GM21825 (cell line): ENCODE measurements around the gene GADD45A.
"Not testable (repeated sequence)": the region's sequence is repeated elsewhere in the genome, so short reads cannot be mapped to it uniquely, and the experiment has no call there.

Experiments
- ATAC-seq: cut with Tn5 transposase; IDR thresholded peaks from one replicate; pipeline ENCODE4 v1.9.1; 2021; ENCODE audit warnings: mild to moderate bottlenecking, moderate library complexity; ENCODE audit not compliant: unreplicated experiment

GADD45A gene, protein sequence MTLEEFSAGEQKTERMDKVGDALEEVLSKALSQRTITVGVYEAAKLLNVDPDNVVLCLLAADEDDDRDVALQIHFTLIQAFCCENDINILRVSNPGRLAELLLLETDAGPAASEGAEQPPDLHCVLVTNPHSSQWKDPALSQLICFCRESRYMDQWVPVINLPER

DNA sequence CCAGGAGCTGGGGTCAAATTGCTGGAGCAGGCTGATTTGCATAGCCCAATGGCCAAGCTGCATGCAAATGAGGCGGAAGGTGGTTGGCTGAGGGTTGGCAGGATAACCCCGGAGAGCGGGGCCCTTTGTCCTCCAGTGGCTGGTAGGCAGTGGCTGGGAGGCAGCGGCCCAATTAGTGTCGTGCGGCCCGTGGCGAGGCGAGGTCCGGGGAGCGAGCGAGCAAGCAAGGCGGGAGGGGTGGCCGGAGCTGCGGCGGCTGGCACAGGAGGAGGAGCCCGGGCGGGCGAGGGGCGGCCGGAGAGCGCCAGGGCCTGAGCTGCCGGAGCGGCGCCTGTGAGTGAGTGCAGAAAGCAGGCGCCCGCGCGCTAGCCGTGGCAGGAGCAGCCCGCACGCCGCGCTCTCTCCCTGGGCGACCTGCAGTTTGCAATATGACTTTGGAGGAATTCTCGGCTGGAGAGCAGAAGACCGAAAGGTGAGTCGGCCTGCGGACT is at the start of gene GADD45A:
Gene GADD45A (plus strand): TSS at position 135 of the 491 bp plus-strand sequence. CDS start 294 bp downstream, at position 429.
- peak; percentile 85 for ATAC-seq

DNA sequence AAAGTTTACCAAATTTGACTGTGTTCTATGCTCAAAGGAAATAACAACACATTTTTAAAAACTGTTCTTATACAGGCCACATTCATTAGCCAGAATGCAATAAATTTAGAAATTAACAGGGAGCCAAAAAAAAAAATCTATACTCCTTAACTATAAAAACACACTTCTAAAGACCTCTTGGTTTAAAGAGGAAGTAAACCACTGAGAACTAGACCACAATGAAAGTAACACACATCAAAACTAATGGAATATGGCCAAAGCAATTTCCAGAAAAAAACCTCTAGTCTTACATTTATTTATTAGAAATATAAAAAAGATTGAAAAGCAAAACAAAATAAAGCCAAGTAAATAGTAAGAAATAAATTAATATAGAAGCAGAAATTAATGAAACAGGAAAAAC is 48.9 kb upstream of the GADD45A start:
- no peak for ATAC-seq

DNA sequence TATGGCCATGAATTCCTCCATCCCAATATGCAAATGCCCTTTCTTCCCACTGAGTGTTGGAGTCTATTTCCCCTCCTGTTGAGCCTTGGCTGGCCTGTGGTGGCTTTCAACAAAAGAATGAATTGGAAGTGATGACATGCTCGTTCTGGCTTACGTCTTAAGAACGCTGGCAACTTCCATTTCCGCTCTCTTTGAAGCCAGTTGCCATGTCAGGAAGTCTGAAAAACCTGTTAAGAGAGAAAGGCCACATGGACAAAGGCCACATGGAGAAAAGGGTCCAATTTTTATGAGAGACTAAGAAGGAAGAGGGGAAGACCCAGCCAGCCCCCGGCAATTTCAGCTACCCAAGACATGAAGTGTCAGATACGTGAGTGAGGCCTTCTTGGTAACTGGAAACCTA is 45.6 kb upstream of the GADD45A start:
- no peak for ATAC-seq

DNA sequence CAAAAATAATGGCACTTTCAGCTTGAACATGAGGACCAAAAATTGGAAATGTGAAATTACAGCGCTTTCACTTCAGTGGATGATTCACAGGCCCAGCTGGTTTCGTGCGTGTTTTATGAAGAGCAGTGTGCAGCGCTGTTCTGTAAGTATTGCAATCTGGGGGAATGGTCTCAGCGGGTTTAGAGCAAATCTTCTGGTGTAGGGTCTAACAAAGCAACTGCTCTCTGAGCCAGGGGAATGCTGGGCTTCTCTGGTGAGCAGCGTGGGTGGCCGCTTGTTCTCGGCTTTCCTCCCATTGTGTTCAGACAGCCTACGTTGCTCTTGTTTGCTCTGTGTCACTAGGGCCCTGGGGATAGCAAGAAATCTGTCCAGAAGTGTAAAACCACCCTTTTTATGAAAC is 42.4 kb upstream of the GADD45A start:
- ATAC-seq, result no peak

DNA sequence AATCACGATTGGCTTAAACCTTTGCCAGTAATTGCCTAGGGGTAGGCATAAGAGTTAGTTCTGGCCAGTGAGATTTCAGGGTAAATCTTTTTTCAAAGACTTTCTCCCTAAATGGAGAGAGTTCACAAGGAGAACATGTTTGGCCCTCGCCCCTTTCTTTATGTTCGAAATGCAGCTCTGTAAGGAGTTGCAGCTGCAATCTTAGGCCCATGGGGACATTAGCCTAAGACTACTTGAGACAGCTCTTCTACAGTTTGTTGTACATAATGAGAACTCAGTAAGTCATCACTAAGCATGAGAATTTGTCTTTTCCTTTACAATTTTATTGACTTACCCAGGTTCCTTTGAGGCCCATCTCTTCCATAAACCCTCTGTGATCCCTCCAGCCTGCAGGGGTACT is 40.4 kb upstream of the GADD45A start:
- ATAC-seq, result no peak

DNA sequence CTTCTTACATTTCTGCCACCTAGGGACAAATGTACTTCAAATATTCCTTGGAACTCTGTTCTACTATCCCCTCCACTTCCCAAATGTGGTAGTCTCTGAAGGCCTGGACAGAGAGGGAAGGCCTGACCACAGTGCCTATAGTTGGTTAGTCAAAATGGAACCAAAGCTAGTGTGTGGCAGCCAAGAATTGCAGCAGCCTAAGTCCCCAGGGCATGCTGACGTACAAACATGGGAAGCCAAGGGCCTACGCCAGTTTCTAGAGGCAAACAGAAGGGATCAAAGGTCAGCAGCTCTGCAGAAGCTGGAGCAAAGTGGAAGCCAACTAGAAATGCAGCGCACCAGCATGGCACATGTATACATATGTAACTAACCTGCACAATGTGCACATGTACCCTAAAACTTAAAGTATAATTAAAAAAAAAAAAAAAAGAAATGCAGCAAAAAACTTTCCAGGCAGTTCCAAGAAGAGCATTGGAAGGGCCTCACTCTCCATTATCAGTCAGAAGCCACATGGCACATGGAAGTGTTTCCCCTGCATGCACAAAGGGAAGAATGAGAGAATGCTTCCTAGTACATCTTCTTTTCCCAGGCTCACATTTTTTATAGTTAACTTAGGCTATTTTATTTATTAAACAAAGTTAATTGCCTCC is 39.4 kb upstream of the GADD45A start:
- ATAC-seq, result no peak

DNA sequence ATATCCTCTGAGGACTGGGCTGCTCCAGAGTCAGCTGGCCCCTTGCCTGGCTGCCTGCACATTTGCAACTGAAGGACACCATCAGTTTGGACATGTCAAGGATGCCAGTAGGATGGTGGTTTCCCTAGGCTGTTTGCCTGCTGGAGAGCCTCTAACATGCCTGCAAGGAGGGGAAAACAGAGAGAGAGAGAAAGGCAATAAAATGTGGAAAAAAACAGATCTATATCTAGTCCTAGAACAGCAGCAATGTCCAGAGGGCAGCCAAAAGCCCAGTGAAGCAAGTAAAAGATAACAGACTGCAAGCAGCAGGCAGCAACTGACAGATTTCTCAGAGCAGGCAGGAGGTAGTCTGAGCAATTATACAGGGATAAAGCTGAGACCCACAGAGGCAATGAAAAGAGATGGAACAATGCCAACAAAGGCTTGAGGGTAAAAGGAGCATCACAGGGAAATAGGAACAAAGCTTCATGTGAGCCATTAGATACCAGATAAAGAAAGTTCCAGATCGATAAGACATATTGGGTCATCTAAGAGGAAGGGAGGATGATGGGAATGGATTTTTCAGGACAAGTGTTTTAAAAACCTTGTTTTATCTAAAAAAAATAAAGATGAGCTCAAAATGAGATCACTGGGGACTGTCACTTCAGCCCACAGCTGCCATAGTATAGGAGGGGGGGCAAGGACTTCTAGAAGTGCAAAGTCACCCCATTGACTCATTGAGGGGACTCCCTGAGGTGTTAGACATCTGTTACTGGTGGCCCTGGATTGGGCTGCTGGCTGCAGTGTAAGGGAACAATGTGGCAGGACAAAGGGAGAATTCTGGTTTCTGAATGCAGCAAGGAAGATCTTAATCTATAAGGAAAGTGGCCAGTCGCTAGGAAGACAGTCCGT is 38.6 kb upstream of the GADD45A start:
- no peak for ATAC-seq

DNA sequence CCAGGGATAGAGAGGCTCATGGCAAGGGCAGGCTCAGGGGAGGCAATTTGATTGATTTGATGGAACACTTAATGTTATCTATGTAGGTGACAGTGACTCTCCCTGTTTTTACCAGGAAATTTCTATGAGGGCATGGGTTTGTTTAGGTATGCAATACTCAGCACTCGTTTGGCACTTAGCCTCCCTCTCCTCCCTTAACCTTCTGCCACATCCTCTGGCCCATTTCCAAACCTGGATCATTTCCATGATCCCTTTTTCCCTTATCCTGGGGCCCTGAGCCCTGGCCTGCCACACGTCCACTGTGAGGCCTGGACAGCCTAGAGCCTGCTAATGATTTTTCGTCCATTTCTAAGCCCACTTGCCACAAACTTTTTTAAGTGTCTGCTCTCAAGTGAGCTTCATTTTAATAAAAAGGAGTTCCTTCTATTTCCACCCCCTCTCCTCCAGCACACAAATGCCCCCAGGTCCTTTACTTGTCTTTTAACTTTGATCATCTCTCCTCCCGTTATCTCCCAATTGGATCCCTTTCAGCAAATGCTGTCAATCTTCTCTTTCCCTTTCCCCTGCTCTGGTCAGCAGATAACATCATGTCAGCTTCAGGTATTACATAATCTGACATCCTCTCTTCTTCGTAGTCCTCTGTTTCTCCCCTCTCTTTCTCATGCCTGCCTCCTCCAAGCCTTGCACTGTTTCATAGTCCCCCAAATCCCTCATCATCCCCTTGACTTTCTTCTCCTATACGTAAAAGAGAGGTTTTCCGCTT is 37.8 kb upstream of the GADD45A start:
- ATAC-seq, result no peak

DNA sequence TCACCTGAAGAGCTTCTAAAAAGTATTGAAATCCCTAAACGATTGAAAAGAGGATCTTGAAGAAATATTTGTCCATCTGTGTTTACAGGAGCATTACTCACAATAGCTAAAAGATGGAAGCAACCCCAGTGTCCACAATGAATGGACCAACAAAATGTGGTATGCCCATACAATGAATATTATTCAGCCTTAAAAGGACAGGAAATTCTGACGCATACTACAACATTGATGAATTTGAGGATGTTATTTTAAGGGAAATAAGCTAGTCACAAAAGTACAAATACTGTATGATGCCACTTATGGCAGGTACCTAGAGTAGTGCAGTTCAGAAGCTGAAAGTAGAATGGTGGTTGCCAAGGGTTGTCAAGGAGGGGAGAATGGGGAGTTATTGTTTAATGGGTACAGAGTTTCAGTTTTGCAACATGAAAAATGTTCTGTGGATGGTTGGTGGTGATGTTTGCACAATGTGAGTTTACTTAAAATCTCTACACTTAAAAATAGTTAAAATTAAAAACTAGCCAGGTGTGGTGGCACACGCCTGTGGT is 37.1 kb upstream of the GADD45A start:
- no peak for ATAC-seq

DNA sequence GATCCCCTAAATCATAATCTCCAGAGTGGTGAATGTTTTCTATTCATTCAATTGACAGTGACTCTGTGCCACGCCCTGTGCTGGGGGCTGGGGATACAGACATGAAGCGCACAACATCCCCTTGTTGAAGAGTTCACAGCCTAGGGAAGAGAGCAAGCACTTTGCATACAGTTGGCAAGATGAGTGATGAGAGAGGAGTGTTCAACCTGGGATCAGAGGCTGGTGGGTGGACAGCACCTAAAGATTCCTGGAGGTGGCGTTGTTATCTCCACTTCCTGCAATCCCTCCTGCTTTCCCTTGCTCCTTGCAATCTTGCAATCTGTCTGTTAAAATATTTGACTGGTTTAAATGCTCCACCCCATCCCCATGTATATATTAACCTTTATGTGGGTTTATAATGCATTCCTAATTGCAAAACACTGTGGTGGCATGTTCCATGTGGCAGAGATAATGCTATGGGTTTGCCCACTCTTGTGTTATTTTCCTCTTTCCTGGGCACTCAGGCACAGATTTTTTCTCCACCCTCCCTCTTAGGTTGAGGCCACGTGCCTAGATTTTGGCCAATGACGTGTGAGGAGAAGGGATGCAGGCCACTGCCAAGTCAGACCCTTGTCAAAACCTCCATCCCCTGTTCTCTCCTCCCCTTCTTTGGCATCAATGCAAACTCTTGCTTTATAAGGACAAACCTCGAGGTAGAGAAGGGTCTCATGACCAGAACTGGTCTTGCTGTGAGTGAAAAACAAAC is 36.2 kb upstream of the GADD45A start:
- no peak for ATAC-seq

DNA sequence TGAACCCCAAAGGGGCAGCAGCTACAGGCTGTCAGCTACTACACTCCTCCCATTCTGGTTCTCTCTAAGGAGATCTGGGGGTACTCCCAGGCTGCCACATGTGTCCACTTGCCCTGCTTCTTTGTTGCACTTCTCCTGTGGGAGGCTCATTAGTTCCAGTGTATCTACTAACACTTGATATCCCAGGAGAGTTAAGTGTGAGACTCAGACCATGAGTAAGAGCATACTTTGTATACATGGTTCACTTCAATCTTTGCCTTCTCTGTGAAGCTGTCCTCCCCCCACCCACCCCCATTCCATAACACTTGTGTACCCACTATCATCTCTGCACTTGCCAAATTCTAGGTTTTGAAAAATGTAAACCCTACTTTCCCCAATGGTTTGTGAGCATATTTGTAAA is 34.9 kb upstream of the GADD45A start:
- no peak for ATAC-seq

DNA sequence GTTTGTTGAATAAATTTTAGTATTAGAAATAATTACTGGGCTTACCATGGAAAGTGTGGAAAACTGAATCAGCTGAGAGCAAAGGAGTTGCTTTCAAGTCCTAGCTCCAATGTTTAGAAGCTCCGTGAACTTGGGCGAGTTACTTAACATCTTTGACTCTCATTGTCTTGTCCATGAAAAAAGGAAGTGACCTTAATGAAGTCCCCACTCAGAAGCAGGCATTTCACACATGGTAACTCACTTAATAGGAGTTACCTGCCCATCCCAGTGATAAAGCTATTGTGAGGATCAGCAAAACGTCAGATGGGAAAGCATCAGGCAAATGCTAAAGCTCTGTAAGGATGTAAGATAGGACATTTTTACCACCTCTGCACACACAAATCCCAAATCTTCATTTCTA is 34.0 kb upstream of the GADD45A start:
- no peak for ATAC-seq

DNA sequence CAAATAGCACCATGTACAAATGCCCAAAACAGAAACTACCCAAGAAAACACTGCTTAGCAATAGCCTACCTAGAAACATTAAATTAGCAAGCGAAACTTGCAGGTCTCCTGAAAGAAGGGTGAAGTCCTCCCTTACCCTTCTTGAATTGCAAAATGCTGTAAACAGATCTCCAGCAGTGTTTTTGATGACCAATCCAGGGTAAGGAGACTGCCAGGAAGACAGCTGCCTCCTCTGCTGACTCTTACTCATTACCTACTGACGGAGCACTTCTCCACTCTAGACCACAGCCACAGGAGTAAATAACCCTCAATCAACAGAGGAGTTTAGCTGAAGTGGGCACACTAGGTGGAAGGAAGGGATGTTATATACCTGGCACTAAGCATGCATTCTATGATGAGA is 32.2 kb upstream of the GADD45A start:
- no peak for ATAC-seq

DNA sequence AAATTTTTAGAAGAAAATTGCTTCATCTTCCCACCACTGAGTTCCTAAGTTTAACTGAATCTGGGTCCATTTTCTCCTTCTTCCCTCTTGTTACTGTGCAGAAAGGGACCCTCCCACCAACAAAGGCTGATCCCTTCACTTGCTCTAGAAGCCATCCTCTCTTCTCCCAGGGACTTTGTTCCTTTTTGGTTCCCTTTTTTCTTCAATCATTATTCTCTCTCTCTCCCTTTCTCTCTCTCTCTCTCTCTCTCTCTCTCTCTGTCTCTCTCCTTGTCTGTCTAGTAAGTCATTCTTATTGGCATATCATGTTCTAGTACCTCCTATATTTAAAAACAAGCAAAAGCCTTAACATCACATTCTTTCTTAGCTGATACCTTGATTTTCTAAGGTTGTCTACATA is 31.7 kb upstream of the GADD45A start:
- no peak for ATAC-seq

DNA sequence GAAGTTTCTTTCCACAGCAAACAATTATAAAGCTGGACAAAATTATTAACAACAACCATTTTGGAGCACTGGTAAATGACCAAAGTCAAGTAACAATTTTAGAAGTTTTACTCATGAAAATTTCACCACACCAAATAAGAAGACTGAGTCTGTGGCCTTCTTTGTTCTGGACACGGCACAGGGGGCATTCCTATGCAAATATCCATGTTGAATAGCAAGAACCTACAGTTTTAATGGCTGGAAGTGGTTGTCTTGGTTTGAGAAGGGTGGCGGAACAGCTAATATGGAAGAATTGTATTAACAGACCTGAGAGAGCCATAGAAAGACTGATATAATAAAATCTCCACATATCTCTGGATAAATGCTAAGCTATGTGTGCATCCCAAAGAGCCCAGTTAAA is 29.4 kb upstream of the GADD45A start:
- ATAC-seq, result no peak

DNA sequence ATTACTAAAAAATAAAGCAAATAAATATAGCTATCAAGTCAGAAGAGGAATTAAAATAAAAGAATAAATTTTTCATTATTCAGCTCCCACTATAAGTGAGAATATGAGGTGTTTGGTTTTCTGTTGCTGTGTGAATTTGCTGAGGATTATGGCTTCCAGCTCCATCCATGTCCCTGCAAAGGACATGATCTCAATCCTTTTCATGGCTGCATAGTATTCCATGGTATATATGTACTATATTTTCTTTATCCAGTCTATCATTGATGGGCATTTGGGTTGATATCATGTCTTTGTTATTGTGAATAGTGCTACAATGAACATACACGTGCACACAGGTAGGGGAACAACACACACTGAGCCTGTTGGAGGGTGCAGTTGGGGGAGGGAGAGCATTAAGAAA is 27.8 kb upstream of the GADD45A start:
- ATAC-seq, result not testable (repeated sequence)

DNA sequence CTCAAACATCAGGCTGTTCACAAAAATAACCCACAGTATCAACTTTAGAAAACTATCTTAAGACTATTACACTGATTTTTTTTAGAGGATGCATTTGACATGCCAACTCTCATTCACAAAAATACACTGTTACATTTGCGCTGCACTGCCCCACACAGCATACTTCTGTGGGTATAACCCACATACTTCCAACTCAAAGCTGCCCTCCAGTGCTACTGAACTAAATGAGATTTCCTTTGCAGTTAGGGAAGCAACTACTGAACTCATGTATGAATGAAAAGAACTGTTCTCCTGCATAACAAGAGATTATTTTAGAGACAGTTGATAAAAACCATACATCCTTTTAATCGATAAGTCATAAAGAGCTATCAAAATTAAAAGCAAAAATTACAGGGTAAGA is 25.8 kb upstream of the GADD45A start:
- ATAC-seq, result no peak

DNA sequence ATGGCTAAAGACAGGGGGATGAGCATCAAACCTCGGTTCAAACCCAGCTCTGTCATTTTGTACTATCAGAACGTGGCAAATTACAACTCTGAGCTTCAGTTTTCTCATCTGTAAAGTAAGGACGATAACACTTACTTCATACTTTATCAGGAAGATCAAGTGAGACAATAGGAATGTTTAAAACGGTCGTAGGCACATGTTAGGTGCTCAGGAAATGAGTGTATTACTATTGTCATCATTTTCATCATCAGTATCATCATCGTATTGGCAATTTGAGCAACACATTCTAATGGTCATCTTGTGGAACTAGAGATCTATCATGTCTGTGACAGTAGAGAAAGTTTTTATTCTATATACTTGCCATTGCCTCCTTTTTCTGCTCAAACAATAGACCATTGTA is 22.1 kb upstream of the GADD45A start:
- no peak for ATAC-seq

DNA sequence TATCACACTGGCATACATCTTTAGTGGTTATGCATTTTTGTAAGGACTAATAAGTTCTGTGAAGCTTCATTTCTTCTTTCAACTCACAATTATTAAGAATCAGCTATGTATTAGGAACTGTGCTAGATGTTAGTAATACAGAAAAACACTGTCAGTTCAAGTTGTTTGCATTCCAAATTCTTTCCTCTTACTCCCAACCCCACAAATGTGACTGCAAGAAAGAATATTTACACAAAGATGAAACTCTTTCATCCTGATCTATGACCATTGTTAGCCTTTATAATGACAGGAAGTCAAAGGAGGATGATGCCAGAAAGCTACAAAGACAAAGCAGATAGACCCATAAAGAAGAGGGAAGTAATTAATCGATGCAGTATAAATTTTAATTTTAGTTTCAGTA is 21.0 kb upstream of the GADD45A start:
- ATAC-seq, result no peak

DNA sequence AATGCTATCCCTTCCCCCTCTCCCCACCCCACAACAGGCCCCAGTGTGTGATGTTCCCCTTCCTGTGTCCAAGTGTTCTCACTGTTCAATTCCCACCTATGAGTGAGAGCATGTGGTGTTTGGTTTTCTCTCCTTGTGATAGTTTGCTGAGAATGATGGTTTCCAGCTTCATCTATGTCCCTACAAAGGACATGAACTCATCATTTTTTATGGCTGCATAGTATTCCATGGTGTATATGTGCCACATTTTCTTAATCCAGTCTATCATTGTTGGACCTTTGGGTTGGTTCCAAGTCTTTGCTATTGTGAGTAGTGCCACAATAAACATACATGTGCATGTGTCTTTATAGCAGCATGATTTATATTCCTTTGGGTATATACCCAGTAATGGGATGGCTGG is 19.7 kb upstream of the GADD45A start:
- ATAC-seq, result not testable (repeated sequence)
